Stimulated activated CD4-positive, alpha-beta T cell treated with anti-CD3 and anti-CD28 coated beads, Interleukin-15, amount 100 ng/mL, for 24 hours (primary cell): ENCODE results near the gene ONECUT3.
"Not testable (repeated sequence)": the region's sequence is repeated elsewhere in the genome, so short reads cannot be mapped to it uniquely, and the experiment has no call there.

Experiments used
- DNase-seq: peaks from one replicate; pipeline ENCODE4 v3.0.0-alpha.2; 2020

The ONECUT3 gene

GRCh38 chr19:1756705-1757465 lies 3.6 kb downstream of the ONECUT3 start:
- DNase-seq: no peak

GRCh38 chr19:1757468-1758230 lies 4.3 kb downstream of the ONECUT3 start:
- no peak for DNase-seq

GRCh38 chr19:1758231-1758577 lies 4.9 kb downstream of the ONECUT3 start:
- DNase-seq: no peak

- no peak for DNase-seq
Measured at GRCh38 chr19:1758959-1759903, 5.9 kb downstream of the ONECUT3 start.

GRCh38 chr19:1760020-1760419 lies 6.7 kb downstream of the ONECUT3 start:
- no peak for DNase-seq

GRCh38 chr19:1760786-1761527 lies 7.7 kb downstream of the ONECUT3 start:
- not testable (repeated sequence) for DNase-seq

GRCh38 chr19:1761528-1762242 lies 8.4 kb downstream of the ONECUT3 start:
- DNase-seq: no peak

- no peak for DNase-seq
Measured at GRCh38 chr19:1762243-1763117, 9.2 kb downstream of the ONECUT3 start.

- no peak for DNase-seq
Measured at GRCh38 chr19:1763648-1764639, 10.6 kb downstream of the ONECUT3 start.

- no peak for DNase-seq
Measured at GRCh38 chr19:1764729-1765128, 11.4 kb downstream of the ONECUT3 start.

GRCh38 chr19:1765232-1765903 lies 12.1 kb downstream of the ONECUT3 start:
- DNase-seq: no peak

GRCh38 chr19:1765904-1766799 lies 12.8 kb downstream of the ONECUT3 start:
- no peak for DNase-seq

- peak; percentile 30 for DNase-seq
Measured at GRCh38 chr19:1766800-1767352, 13.6 kb downstream of the ONECUT3 start.

GRCh38 chr19:1767464-1767933 lies 14.2 kb downstream of the ONECUT3 start:
- DNase-seq: peak; percentile 65

- DNase-seq: no peak
Measured at GRCh38 chr19:1768248-1768647, 14.9 kb downstream of the ONECUT3 start.

GRCh38 chr19:1768918-1769644 lies 15.8 kb downstream of the ONECUT3 start:
- no peak for DNase-seq

- no peak for DNase-seq
Measured at GRCh38 chr19:1769645-1769985, 16.3 kb downstream of the ONECUT3 start.
